Measurements from ENCODE around the gene EXD3.

EXD3 gene

DNA sequence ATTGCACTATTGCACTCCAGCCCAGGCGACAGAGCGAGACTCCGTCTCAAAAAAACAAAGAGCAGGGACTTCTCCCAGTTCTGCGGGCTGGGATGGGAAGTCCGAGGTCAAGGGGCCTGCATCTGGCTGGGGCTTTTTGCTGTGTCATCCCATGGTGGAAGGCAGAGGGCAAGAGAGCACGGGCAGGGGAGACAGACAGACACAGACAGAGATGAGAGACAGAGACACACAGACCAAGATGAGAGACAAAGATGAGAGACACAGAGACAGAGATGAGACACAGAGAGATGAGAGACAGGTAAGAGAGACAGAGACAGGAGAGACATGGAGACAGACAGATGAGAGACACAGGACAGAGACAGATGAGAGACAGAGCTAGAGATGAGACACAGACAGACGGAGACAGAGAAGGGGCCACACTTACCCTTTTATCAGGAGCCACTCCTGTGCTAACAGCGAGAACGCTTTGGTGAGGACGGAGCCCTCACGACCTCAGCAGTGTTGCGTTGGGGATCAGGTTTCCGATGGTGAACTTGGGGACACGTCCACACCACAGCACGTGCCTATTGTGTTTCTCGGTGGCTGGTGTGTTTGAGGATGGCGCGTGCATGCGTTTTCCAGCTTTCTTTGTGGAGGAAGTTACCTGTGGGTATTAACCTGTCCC, 154.3 kb downstream of the EXD3 start:
- Histone ChIP-seq H3K23ac (ENCODE audit: low read depth, low read length, poor library complexity) (no peak overlapping the region), H3K9ac (ENCODE audit: low read depth, low read length, poor library complexity) (no peak overlapping the region), H3K4ac (ENCODE audit: low read length) (no peak overlapping the region), H3K27ac (replicated peaks; ENCODE audit: low read length) (no peak overlapping the region), H3K9me3 (replicated peaks in 1 of 2; ENCODE audit: control insufficient read depth in 2 of 2, insufficient read depth in 1 of 2, low read depth in 1 of 2, low read length in 2 of 2) (no peaks in the 10 kb centered on the region), H2BK5ac (ENCODE audit: low read length) (no peak overlapping the region), H3K27me3 (ENCODE audit: control insufficient read depth in 3 of 3, insufficient read depth in 3 of 3, low read depth in 1 of 3, low read length in 3 of 3) (no peaks in the 10 kb centered on the region), H3K4me1 (ENCODE audit: control insufficient read depth in 2 of 2, insufficient read depth in 1 of 2, low read depth in 1 of 2, low read length in 2 of 2) (no peaks in the 10 kb centered on the region), H2AFZ (ENCODE audit: low read length) (no peak overlapping the region), H4K91ac (ENCODE audit: low read depth, low read length, poor library complexity) (no peak overlapping the region), H3K36me3 (replicated peaks in 1 of 2; ENCODE audit: control insufficient read depth in 2 of 2, insufficient read depth in 2 of 2, low read length in 2 of 2) (peaks cover 43 to 90% of the 10 kb centered on the region in 2 donors), H4K8ac (ENCODE audit: low read depth, low read length) (no peak overlapping the region), H3K79me1 (ENCODE audit: low read depth, low read length) (peaks cover 8% of the 10 kb centered on the region), H2AK5ac (ENCODE audit: low read depth, low read length) (no peak overlapping the region), H2BK15ac (ENCODE audit: low read length) (no peak overlapping the region), H3K18ac (ENCODE audit: low read length) (no peak overlapping the region), H2BK12ac (ENCODE audit: low read length) (no peak overlapping the region), H3K4me2 (ENCODE audit: insufficient read depth, low read length, poor library complexity, severe bottlenecking) (no peak overlapping the region), H3K4me3 (ENCODE audit: low read length in 2 of 2) (no peak overlapping the region), H2BK120ac (ENCODE audit: low read depth, low read length) (no peak overlapping the region), H3K14ac (ENCODE audit: low read length) (no peak overlapping the region)
- WGBS, 2 donors (ENCODE audit: extremely low coverage in 2 of 2, insufficient read length in 2 of 2, insufficient replicate concordance in 1 of 2), result no CpG with 5 or more reads among the region's 19 CpGs
- DNase-seq (ENCODE audit: low spot score), result no peak

DNA sequence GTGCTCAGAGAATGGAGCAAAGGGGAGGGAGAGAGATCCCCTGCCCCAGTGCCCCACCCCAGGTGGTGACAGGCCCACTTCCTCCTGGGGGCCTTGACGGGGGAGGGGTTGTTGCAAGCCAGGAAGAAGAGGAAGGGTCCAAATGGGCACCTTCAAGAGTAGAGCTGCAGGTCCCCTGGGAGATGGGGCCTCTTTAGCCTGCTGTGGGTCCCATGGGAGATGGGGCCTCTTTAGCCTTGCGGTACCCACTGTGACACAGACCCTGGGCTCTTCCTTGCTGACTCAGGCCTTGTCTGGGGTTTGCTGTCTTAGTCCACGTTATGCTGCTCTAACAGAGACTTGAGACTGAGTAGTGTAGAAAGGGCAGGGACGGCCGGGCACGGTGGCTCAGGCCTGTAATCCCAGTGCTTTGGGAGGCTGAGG, 155.0 kb downstream of the EXD3 start:
- Histone ChIP-seq H2BK12ac (ENCODE audit: low read length) (no peak overlapping the region), H3K23ac (ENCODE audit: low read depth, low read length, poor library complexity) (no peak overlapping the region), H3K4ac (ENCODE audit: low read length) (no peak overlapping the region), H4K8ac (ENCODE audit: low read depth, low read length) (no peak overlapping the region), H2BK15ac (ENCODE audit: low read length) (no peak overlapping the region), H2AFZ (ENCODE audit: low read length) (no peak overlapping the region), H4K91ac (ENCODE audit: low read depth, low read length, poor library complexity) (no peak overlapping the region), H3K36me3 (replicated peaks in 1 of 2; ENCODE audit: control insufficient read depth in 2 of 2, insufficient read depth in 2 of 2, low read length in 2 of 2) (peaks cover 43 to 88% of the 10 kb centered on the region in 2 donors), H3K18ac (ENCODE audit: low read length) (no peak overlapping the region), H2BK5ac (ENCODE audit: low read length) (no peak overlapping the region), H3K9me3 (replicated peaks in 1 of 2; ENCODE audit: control insufficient read depth in 2 of 2, insufficient read depth in 1 of 2, low read depth in 1 of 2, low read length in 2 of 2) (no peaks in the 10 kb centered on the region), H3K9ac (ENCODE audit: low read depth, low read length, poor library complexity) (no peak overlapping the region), H2AK5ac (ENCODE audit: low read depth, low read length) (no peak overlapping the region), H3K27ac (replicated peaks; ENCODE audit: low read length) (no peak overlapping the region), H3K79me1 (ENCODE audit: low read depth, low read length) (peaks cover 8% of the 10 kb centered on the region), H3K4me3 (ENCODE audit: low read length in 2 of 2) (no peak overlapping the region), H3K27me3 (ENCODE audit: control insufficient read depth in 3 of 3, insufficient read depth in 3 of 3, low read depth in 1 of 3, low read length in 3 of 3) (no peaks in the 10 kb centered on the region), H2BK120ac (ENCODE audit: low read depth, low read length) (no peak overlapping the region), H3K14ac (ENCODE audit: low read length) (no peak overlapping the region), H3K4me1 (ENCODE audit: control insufficient read depth in 2 of 2, insufficient read depth in 1 of 2, low read depth in 1 of 2, low read length in 2 of 2) (no peaks in the 10 kb centered on the region), H3K4me2 (ENCODE audit: insufficient read depth, low read length, poor library complexity, severe bottlenecking) (no peak overlapping the region)
- DNase-seq (ENCODE audit: low spot score), result no peak
- no CpG with 5 or more reads among the region's 6 CpGs for WGBS, 2 donors (ENCODE audit: extremely low coverage in 2 of 2, insufficient read length in 2 of 2, insufficient replicate concordance in 1 of 2)

- H2BK15ac ChIP-seq (ENCODE audit: low read length), result no peak overlapping the region
- H3K4ac ChIP-seq (ENCODE audit: low read length), result no peak overlapping the region
- no peaks in the 10 kb centered on the region for H3K4me1 ChIP-seq (ENCODE audit: control insufficient read depth in 2 of 2, insufficient read depth in 1 of 2, low read depth in 1 of 2, low read length in 2 of 2)
- H2BK120ac ChIP-seq (ENCODE audit: low read depth, low read length), result no peak overlapping the region
- no peak overlapping the region for H3K4me2 ChIP-seq (ENCODE audit: insufficient read depth, low read length, poor library complexity, severe bottlenecking)
- H4K8ac ChIP-seq (ENCODE audit: low read depth, low read length), result no peak overlapping the region
- no peak overlapping the region for H2AK5ac ChIP-seq (ENCODE audit: low read depth, low read length)
- no peak overlapping the region for H3K4me3 ChIP-seq (ENCODE audit: low read length in 2 of 2)
- H2AFZ ChIP-seq (ENCODE audit: low read length), result no peak overlapping the region
- no peak overlapping the region for H3K27ac ChIP-seq (replicated peaks; ENCODE audit: low read length)
- H3K79me1 ChIP-seq (ENCODE audit: low read depth, low read length), result peaks cover 5% of the 10 kb centered on the region
- H3K18ac ChIP-seq (ENCODE audit: low read length), result no peak overlapping the region
- no peak overlapping the region for H3K14ac ChIP-seq (ENCODE audit: low read length)
- no peak overlapping the region for H3K9ac ChIP-seq (ENCODE audit: low read depth, low read length, poor library complexity)
- no CpG with 5 or more reads among the region's 34 CpGs for WGBS, 2 donors (ENCODE audit: extremely low coverage in 2 of 2, insufficient read length in 2 of 2, insufficient replicate concordance in 1 of 2)
- no peak overlapping the region for H3K23ac ChIP-seq (ENCODE audit: low read depth, low read length, poor library complexity)
- no peak for DNase-seq (ENCODE audit: low spot score)
- no peaks in the 10 kb centered on the region for H3K27me3 ChIP-seq (ENCODE audit: control insufficient read depth in 3 of 3, insufficient read depth in 3 of 3, low read depth in 1 of 3, low read length in 3 of 3)
- H3K9me3 ChIP-seq (replicated peaks in 1 of 2; ENCODE audit: control insufficient read depth in 2 of 2, insufficient read depth in 1 of 2, low read depth in 1 of 2, low read length in 2 of 2), result no peaks in the 10 kb centered on the region
- no peak overlapping the region for H2BK12ac ChIP-seq (ENCODE audit: low read length)
- H3K36me3 ChIP-seq (replicated peaks in 1 of 2; ENCODE audit: control insufficient read depth in 2 of 2, insufficient read depth in 2 of 2, low read length in 2 of 2), result peaks cover 37 to 84% of the 10 kb centered on the region in 2 donors
- H4K91ac ChIP-seq (ENCODE audit: low read depth, low read length, poor library complexity), result no peak overlapping the region
- peak overlapping the region; percentile 66 for H2BK5ac ChIP-seq (ENCODE audit: low read length)
Measured at GRCh38 chr9:137266585-137267453, 156.1 kb downstream of the EXD3 start.

DNA sequence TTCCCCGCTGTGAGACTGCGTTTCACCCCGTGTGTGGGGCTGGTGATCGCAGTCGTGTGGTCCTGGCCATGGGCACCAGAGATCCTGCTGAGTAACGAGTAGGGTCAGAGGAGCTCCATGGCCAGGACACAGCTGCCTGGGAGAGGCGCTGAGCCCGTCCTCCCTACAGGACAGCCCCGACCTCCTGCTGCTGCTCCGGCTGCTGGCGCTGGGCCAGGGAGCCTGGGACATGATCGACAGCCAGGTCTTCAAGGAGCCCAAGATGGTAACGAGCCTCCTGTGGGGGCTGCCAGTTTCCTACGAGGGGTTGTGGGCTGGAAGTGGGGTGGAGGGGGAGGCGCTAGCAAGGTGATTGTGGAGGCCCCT, 156.8 kb downstream of the EXD3 start:
- no peak overlapping the region for H4K91ac ChIP-seq (ENCODE audit: low read depth, low read length, poor library complexity)
- peaks cover 35 to 84% of the 10 kb centered on the region in 2 donors for H3K36me3 ChIP-seq (replicated peaks in 1 of 2; ENCODE audit: control insufficient read depth in 2 of 2, insufficient read depth in 2 of 2, low read length in 2 of 2)
- H3K4me2 ChIP-seq (ENCODE audit: insufficient read depth, low read length, poor library complexity, severe bottlenecking), result no peak overlapping the region
- H3K79me1 ChIP-seq (ENCODE audit: low read depth, low read length), result peaks cover 5% of the 10 kb centered on the region
- peak overlapping the region; percentile 82 for H4K8ac ChIP-seq (ENCODE audit: low read depth, low read length)
- no peak overlapping the region for H3K23ac ChIP-seq (ENCODE audit: low read depth, low read length, poor library complexity)
- H2AK5ac ChIP-seq (ENCODE audit: low read depth, low read length), result no peak overlapping the region
- no peak overlapping the region for H2AFZ ChIP-seq (ENCODE audit: low read length)
- no peak overlapping the region for H3K18ac ChIP-seq (ENCODE audit: low read length)
- no peaks in the 10 kb centered on the region for H3K9me3 ChIP-seq (replicated peaks in 1 of 2; ENCODE audit: control insufficient read depth in 2 of 2, insufficient read depth in 1 of 2, low read depth in 1 of 2, low read length in 2 of 2)
- H3K4me1 ChIP-seq (ENCODE audit: control insufficient read depth in 2 of 2, insufficient read depth in 1 of 2, low read depth in 1 of 2, low read length in 2 of 2), result no peaks in the 10 kb centered on the region
- no peak overlapping the region for H3K4ac ChIP-seq (ENCODE audit: low read length)
- no peak overlapping the region for H3K27ac ChIP-seq (replicated peaks; ENCODE audit: low read length)
- H3K4me3 ChIP-seq (ENCODE audit: low read length in 2 of 2), result no peak overlapping the region
- DNase-seq (ENCODE audit: low spot score), result no peak
- H2BK5ac ChIP-seq (ENCODE audit: low read length), result peak overlapping the region; percentile 66
- no peak overlapping the region for H2BK12ac ChIP-seq (ENCODE audit: low read length)
- H2BK15ac ChIP-seq (ENCODE audit: low read length), result no peak overlapping the region
- H2BK120ac ChIP-seq (ENCODE audit: low read depth, low read length), result no peak overlapping the region
- no CpG with 5 or more reads among the region's 15 CpGs for WGBS, 2 donors (ENCODE audit: extremely low coverage in 2 of 2, insufficient read length in 2 of 2, insufficient replicate concordance in 1 of 2)
- H3K14ac ChIP-seq (ENCODE audit: low read length), result no peak overlapping the region
- no peak overlapping the region for H3K9ac ChIP-seq (ENCODE audit: low read depth, low read length, poor library complexity)
- no peaks in the 10 kb centered on the region for H3K27me3 ChIP-seq (ENCODE audit: control insufficient read depth in 3 of 3, insufficient read depth in 3 of 3, low read depth in 1 of 3, low read length in 3 of 3)
